ENCODE measurements around the gene MAD1L1. TPM values are rescaled to one million over a fixed set of nuclear protein-coding genes. Genes with fewer than 3 reads are reported as not detected.

MAD1L1 gene
- total and polyA plus RNA-seq, 2 of the 8 experiments (the other 6 are each of a cell fraction or from before 2014, with no cell fraction given), result 40.4 to 44.6 TPM

GRCh38 chr7:1848013-1848640 lies 384.6 kb downstream of the MAD1L1 start:
- Histone ChIP-seq H4K91ac (replicated peaks; ENCODE audit: insufficient read length, low read length) (no peak overlapping the region), H2BK12ac (ENCODE audit: low read depth, low read length) (no peak overlapping the region), H3K4me3 (ENCODE audit: extremely low read depth in 1 of 4, insufficient read depth in 2 of 4, low read depth in 3 of 4, low read length in 4 of 4) (no peak overlapping the region), H3K4me1 (replicated peaks in 1 of 4; ENCODE audit: control insufficient read depth in 3 of 4, insufficient read depth in 4 of 4, low read length in 3 of 4) (no peaks in the 10 kb centered on the region; a peak in 1 of 7 replicates), H3K79me1 (ENCODE audit: low read depth, low read length) (no peaks in the 10 kb centered on the region; the same call in 1 of the 2 replicates), H3K4me2 (ENCODE audit: insufficient read depth in 1 of 2, low read depth in 2 of 2, low read length in 2 of 2) (no peak overlapping the region), H2BK120ac (replicated peaks; ENCODE audit: low read depth, low read length) (no peak overlapping the region), H3K9ac (replicated peaks in 1 of 4; ENCODE audit: extremely low read depth in 1 of 4, low read depth in 3 of 4, low read length in 3 of 4) (no peak overlapping the region), H3K56ac (replicated peaks; ENCODE audit: insufficient read length, low read depth, low read length) (no peak overlapping the region), H4K5ac (ENCODE audit: insufficient read length, low read depth, low read length) (no peak overlapping the region), H3K23me2 (ENCODE audit: low read depth, low read length) (no peaks in the 10 kb centered on the region), H2BK15ac (ENCODE audit: low read length) (no peak overlapping the region), H4K8ac (ENCODE audit: extremely low read depth, insufficient read depth, low read length) (peak overlapping the region; percentile 57; the same call in 1 of the 2 replicates), H4K20me1 (replicated peaks in 1 of 2; ENCODE audit: control insufficient read depth in 1 of 2, insufficient read depth in 2 of 2, low read length in 2 of 2) (peaks cover 4 to 5% of the 10 kb centered on the region in 2 experiments), H3K79me2 (ENCODE audit: control insufficient read depth in 1 of 2, insufficient read depth in 2 of 2, low read length in 2 of 2) (no peaks in the 10 kb centered on the region), H3K18ac (ENCODE audit: extremely low read depth, low read length) (no peak overlapping the region), H3K23ac (ENCODE audit: insufficient read length) (no peak overlapping the region), H2AK5ac (ENCODE audit: low read depth, low read length) (no peak overlapping the region), H3K27me3 (replicated peaks in 1 of 4; ENCODE audit: control insufficient read depth in 3 of 4, extremely low read depth in 1 of 4, insufficient read depth in 3 of 4, low read length in 3 of 4) (no peaks in the 10 kb centered on the region), H3K36me3 (ENCODE audit: control insufficient read depth in 2 of 4, insufficient read depth in 4 of 4, low read length in 3 of 4) (no peaks in the 10 kb centered on the region; a peak in 1 of 8 replicates), H2BK20ac (ENCODE audit: low read length) (no peak overlapping the region), H3K4ac (replicated peaks; ENCODE audit: insufficient read length, low read depth, low read length) (no peak overlapping the region), H3K9me3 (ENCODE audit: insufficient read depth in 2 of 2, low read depth in 1 of 2, low read length in 1 of 2) (no peaks in the 10 kb centered on the region), H2BK5ac (ENCODE audit: low read depth, low read length) (no peak overlapping the region; the same call in 1 of the 2 replicates), H2AFZ (ENCODE audit: low read length) (no peak overlapping the region), H3K14ac (ENCODE audit: insufficient read length) (no peak overlapping the region), H3K27ac (ENCODE audit: low read depth, low read length) (no peak overlapping the region)
- 83% methylated on average over 21 of the region's 23 CpGs; no CpG with 5 or more reads in 1 of the 2 experiments for WGBS, 2 experiments (ENCODE audit: extremely low coverage in 1 of 2, insufficient coverage in 1 of 2, insufficient read length in 1 of 2, insufficient replicate concordance in 2 of 2, low coverage in 1 of 2, low lambda C conversion rate in 2 of 2, missing lambda C conversion rate in 1 of 2)
- DNase-seq (ENCODE audit: low read depth in 1 of 2, low spot score in 2 of 2) (no peak), FAIRE-seq (no peak)
- POLR2A ChIA-PET (ENCODE audit: partially characterized antibody), result interaction anchor here (0.6 kb wide), 1 partner anchor 36 kb away, joined by 3 read pairs; no protein-coding TSS in a partner anchor
- CTCF ChIA-PET (ENCODE audit: partially characterized antibody), result interaction anchor here (0.5 to 0.9 kb wide), 3 partner anchors 11 to 45 kb away, joined by 3 read pairs; no protein-coding TSS in a partner anchor
- no peak for TF ChIP-seq CBX8 (IDR thresholded peaks at IDR 0.05; ENCODE audit: borderline replicate concordance, low read depth, low read length)
